ENCODE data around the gene RGS6. TPM values are rescaled to one million over a fixed set of nuclear protein-coding genes. Genes with fewer than 3 reads are reported as not detected.

RGS6 gene
- polyA plus RNA-seq, 3 donors = not detected

DNA sequence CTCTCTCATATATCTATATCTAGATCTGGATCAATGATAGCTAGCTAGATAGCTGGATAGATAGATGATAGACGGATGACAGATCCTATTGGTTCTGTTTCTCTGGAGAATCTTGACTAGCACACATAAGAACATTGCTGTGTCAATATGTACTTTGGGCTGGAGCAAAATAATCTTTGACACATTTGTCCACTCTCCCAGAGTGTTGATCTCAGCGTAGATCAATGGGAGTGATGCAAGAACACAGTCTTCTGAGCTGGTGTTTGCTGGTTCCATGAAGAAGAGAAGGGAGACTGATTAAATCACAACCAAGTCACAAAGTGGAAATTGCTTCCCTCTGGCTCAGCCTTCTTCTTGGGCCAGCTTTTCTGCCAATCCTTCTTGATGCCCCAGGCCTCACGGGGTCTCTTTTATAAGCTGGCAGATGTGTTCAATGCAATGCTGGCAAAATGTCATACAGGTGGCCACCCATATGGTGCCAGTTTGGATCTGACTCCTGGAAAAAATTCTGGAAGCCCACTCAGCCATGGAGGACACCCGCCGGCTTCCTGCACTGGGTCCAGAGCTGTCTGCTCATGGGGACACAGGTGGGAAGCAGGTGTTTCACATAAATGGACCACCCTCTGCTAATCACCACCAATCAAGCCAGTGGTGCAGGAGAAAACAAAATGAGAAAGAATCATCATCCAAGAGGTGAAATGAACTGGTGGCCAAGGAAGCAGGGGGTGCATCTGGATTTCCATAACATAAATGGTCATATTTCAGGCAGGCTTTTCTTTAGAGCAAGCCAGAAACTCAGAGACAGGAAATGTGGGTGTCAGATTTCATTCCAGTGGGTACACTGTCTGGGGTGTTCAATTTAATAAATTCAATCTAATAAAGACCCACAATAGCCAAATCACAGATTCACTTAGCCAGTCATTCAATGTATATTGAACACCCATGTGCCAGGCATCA lies 651.4 kb downstream of the RGS6 start:
- Histone ChIP-seq H3K36me3 (replicated peaks in 1 of 2; ENCODE audit: control insufficient read depth in 1 of 2, insufficient read depth in 2 of 2, low read length in 2 of 2) (no peaks in the 10 kb centered on the region), H3K9me3 (replicated peaks in 1 of 2; ENCODE audit: control insufficient read depth in 1 of 2, insufficient read depth in 1 of 2, low read length in 2 of 2) (no peaks in the 10 kb centered on the region), H3K27me3 (ENCODE audit: control insufficient read depth in 2 of 2, insufficient read depth in 2 of 2, low read length in 2 of 2) (peaks cover 3 to 4% of the 10 kb centered on the region in 2 donors), H2AFZ (ENCODE audit: insufficient read depth, low read depth, low read length, poor library complexity, severe bottlenecking) (no peak overlapping the region), H3K27ac (ENCODE audit: low read depth in 1 of 2, low read length in 2 of 2) (no peak overlapping the region), H3K4me3 (replicated peaks in 1 of 3; ENCODE audit: low read depth in 2 of 3, low read length in 3 of 3) (no peak overlapping the region), H3K9ac (ENCODE audit: insufficient read depth, low read length, poor library complexity, severe bottlenecking) (no peak overlapping the region), H4K20me1 (ENCODE audit: insufficient read depth, low read length) (no peaks in the 10 kb centered on the region), H3K79me2 (ENCODE audit: insufficient read depth, low read length) (no peaks in the 10 kb centered on the region), H3K4me2 (replicated peaks; ENCODE audit: extremely low read depth, low read length, poor library complexity, severe bottlenecking) (no peak overlapping the region), H3K4me1 (ENCODE audit: control insufficient read depth in 1 of 2, insufficient read depth in 2 of 2, low read length in 2 of 2) (no peaks in the 10 kb centered on the region)
- intact Hi-C loops (cut with micrococcal nuclease) = no loop called here
- Mint-ChIP-seq H3K4me1 (no peaks in the 10 kb centered on the region), H3K4me3 (no peak overlapping the region), H3K9me3 (peaks cover 0 to 5% (median 2%) of the 10 kb centered on the region in 7 donors), H3K27ac (peak overlapping the region in 1 of 7 donors; percentile 11), H3K36me3 (no peaks in the 10 kb centered on the region), H3K27me3 (ENCODE audit: low read depth in 3 of 3) (peaks cover 13 to 21% (median 14%) of the 10 kb centered on the region in 3 donors)
- 100% methylated on average over 1 of the region's 5 CpGs for WGBS (ENCODE audit: insufficient coverage)
- TF ChIP-seq, protein P1, sequence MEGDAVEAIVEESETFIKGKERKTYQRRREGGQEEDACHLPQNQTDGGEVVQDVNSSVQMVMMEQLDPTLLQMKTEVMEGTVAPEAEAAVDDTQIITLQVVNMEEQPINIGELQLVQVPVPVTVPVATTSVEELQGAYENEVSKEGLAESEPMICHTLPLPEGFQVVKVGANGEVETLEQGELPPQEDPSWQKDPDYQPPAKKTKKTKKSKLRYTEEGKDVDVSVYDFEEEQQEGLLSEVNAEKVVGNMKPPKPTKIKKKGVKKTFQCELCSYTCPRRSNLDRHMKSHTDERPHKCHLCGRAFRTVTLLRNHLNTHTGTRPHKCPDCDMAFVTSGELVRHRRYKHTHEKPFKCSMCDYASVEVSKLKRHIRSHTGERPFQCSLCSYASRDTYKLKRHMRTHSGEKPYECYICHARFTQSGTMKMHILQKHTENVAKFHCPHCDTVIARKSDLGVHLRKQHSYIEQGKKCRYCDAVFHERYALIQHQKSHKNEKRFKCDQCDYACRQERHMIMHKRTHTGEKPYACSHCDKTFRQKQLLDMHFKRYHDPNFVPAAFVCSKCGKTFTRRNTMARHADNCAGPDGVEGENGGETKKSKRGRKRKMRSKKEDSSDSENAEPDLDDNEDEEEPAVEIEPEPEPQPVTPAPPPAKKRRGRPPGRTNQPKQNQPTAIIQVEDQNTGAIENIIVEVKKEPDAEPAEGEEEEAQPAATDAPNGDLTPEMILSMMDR (IDR thresholded peaks at IDR 0.05) = no peak
- no peak for DNase-seq

DNA sequence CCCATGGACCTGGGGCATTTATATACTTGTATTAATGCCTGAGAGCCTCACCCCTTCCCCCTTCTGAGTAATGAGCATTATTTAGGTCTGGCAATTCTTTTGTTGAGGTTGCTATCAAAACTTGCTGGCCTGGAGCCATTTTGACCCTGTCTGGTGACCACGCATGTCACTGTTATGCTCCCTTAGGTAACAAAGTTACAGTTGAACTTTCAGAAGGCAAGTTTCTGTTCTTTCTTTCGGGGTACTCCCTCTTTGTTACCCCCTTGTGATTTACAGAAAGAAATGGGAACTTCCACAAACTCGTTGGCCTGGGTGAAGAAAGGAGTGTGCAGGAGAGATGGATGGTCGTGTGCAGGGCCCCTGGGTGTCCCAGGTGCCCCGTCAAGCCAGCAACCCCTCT lies 656.3 kb downstream of the RGS6 start:
- Mint-ChIP-seq H3K4me1 (no peaks in the 10 kb centered on the region), H3K9me3 (peaks cover 0 to 10% (median 2%) of the 10 kb centered on the region in 7 donors), H3K4me3 (no peak overlapping the region), H3K27me3 (ENCODE audit: low read depth in 3 of 3) (peaks cover 31 to 43% (median 41%) of the 10 kb centered on the region in 3 donors), H3K36me3 (no peaks in the 10 kb centered on the region), H3K27ac (no peak overlapping the region)
- Histone ChIP-seq H2AFZ (ENCODE audit: insufficient read depth, low read depth, low read length, poor library complexity, severe bottlenecking) (no peak overlapping the region), H3K27ac (ENCODE audit: low read depth in 1 of 2, low read length in 2 of 2) (no peak overlapping the region), H3K4me3 (replicated peaks in 1 of 3; ENCODE audit: low read depth in 2 of 3, low read length in 3 of 3) (no peak overlapping the region), H3K36me3 (replicated peaks in 1 of 2; ENCODE audit: control insufficient read depth in 1 of 2, insufficient read depth in 2 of 2, low read length in 2 of 2) (no peaks in the 10 kb centered on the region), H3K27me3 (ENCODE audit: control insufficient read depth in 2 of 2, insufficient read depth in 2 of 2, low read length in 2 of 2) (peaks cover 18 to 39% of the 10 kb centered on the region in 2 donors), H3K4me1 (ENCODE audit: control insufficient read depth in 1 of 2, insufficient read depth in 2 of 2, low read length in 2 of 2) (no peaks in the 10 kb centered on the region), H3K4me2 (replicated peaks; ENCODE audit: extremely low read depth, low read length, poor library complexity, severe bottlenecking) (no peak overlapping the region), H3K79me2 (ENCODE audit: insufficient read depth, low read length) (no peaks in the 10 kb centered on the region), H3K9ac (ENCODE audit: insufficient read depth, low read length, poor library complexity, severe bottlenecking) (no peak overlapping the region), H4K20me1 (ENCODE audit: insufficient read depth, low read length) (no peaks in the 10 kb centered on the region), H3K9me3 (replicated peaks in 1 of 2; ENCODE audit: control insufficient read depth in 1 of 2, insufficient read depth in 1 of 2, low read length in 2 of 2) (no peaks in the 10 kb centered on the region)
- WGBS (ENCODE audit: insufficient coverage) = no CpG with 5 or more reads among the region's 5 CpGs
- TF ChIP-seq, protein P1 (IDR thresholded peaks at IDR 0.05) = no peak
- no peak for DNase-seq
- intact Hi-C loops (cut with micrococcal nuclease) = no loop called here
